GM19328 (cell line): ENCODE data around the gene DPP6.
A peak's percentile ranks its signal among the peaks of the same experiment; 100 is the strongest.

Source experiments
- ATAC-seq: cut with Tn5 transposase; IDR thresholded peaks from one replicate; pipeline ENCODE4 v1.9.1; 2021; ENCODE audit warnings: mild to moderate bottlenecking, moderate library complexity; ENCODE audit not compliant: unreplicated experiment

Gene DPP6

DNA sequence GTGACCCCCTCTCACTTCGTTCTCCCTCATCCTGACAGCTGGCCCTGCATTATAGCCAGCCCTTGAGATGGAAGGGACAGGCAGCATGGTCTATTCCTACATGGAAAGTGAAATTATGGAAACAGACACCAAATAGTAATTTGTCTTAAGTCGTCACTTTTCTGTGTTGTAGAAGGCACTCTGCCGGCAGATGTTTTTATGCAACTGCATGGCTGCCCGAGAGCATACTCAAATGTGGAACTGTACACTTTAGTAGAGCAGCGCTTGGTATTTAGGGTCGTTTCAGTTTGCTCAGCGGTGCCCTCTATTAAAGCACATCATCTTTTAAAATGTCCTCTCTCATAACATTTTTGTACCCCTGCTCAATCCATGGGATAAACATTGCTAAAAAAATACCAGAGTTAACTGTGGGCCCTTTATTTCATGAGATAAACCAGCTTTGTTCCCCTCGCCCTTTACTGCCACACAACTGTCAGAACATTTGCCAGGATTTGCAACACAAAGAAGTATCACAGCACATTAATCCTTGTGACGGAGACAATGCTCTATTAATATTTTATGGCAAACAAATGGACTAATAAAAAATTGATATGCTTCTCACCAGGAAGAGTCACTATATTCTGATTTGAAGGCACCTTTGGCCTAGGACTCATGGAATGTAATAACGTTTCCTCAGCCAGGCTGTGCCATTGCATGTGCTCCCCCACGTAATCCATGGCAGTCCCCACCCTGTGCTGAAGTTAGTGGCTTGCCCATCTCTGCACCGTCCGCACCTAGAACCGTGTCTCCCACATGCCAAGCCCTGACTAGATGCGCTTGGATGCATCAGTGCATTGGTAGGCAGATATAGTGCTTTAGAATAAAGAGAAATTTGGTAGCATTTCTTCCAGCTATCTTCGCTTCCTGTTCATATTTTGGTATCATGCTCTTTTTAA, 729.4 kb downstream of the DPP6 start:
- ATAC-seq: no peak

DNA sequence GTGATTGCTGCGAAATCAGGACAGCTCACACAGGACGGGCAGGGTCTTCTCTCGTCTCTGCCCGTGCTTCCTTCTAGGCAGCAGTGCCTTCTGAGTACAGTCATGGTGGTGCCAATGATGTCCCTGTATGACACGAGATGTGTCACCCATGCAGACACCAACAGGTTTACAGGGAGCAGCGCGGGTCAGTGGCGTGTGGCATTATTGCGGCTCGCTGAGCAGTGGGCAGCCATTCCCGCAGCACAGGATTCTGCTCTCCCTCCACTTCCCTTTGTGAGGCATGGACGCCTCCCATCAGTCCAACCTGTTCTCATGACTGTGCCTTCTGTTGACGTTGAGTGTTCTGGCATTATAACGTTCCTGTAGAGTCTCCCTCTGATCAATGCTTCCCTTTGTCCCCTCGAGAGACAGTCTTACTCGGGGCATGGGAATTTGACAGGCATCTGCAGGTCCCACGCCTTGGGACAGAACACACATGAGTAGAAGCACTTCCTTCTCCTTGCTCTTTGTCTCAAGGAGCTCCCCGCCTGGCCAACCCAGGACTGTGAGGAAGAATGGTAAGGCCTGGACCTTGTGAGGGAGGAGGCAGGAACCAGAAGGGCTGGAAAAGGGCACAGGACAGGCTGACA, 731.2 kb downstream of the DPP6 start:
- ATAC-seq: no peak

GRCh38 chr7:154785898-154786297, 733.7 kb downstream of the DPP6 start:
- no peak for ATAC-seq

- no peak for ATAC-seq
Observed at GRCh38 chr7:154789404-154789803, 737.2 kb downstream of the DPP6 start.

- ATAC-seq: no peak
Observed at GRCh38 chr7:154791611-154792010, 739.4 kb downstream of the DPP6 start.

DNA sequence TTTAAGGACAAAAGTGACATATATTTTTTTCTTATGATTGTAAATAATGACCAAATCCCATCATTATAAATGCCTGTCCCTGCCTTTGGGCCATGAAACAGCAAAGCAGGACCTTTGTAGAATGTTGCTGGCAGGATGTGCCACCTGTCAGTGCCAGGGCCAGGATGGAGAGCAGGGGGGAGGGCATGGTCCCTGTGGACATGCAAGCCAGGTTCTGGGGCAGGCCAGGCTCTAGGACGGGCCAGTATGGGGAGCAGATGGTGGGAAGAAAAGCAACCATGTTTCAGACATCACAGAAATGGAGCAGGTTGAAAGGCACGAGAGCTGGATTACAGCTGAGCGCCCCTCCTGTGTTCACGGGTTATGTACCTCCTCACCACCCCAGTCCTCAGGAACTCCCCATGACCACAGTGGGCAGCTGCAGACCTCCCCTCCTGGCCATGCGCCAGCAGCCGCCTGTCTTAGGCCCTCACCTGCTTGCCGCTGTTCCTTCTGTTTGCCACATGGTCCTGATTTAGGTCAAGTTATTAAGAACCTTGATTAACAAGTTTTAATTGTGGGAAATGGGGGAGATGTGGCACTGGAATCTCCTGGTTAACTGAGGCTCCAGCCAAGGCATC, 740.3 kb downstream of the DPP6 start:
- ATAC-seq: no peak

DNA sequence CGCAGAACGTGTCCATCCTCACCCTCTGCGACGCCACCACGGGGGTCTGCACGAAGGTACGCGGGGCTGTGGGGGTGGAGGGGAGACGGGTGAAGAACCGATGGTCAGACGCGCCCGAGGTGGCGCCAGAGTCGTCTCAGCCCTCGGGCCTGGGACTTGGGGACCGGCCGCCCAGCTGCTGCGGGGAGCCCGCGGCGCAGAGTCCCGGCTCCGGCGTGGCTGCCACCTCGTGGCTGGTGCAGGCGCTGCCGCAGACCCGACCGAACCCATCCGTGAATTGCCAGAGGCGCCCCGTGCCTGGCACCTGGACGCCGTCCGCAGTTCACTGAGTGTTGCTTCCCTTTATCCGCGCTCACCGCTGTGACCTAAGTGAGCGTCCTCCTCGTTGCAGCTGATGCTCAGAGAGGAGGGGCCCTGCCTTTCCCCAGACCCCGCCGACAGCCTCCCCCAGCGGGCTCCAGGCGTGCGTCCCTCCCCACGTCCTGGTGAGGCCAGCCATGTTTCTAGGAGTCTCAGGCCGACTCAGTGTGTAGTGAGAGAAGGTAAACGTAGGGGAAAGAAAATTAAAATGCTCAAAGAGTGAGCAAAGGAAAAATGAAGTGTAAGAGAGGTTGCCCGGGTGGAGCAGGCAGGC, 742.1 kb downstream of the DPP6 start:
- no peak for ATAC-seq

DNA sequence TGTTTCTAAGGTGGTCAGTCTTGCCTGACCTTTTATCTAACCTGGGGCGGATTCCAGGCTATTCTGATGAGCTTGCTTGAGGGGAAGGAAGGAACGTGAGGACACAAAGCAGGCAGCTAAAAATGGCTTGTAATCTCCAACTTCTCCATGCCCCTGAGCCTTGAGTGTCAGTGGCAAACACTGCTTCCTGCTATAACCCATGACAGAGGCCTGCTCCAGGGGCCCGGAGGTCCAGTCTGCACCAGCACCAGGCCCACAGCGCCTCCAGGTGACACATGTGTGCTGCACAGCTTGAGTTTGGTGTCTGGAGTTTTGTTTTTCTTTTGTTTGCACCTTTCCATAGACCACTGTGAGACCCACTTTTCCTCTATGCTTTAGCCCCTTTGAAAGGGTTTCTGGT, 742.8 kb downstream of the DPP6 start:
- no peak for ATAC-seq

DNA sequence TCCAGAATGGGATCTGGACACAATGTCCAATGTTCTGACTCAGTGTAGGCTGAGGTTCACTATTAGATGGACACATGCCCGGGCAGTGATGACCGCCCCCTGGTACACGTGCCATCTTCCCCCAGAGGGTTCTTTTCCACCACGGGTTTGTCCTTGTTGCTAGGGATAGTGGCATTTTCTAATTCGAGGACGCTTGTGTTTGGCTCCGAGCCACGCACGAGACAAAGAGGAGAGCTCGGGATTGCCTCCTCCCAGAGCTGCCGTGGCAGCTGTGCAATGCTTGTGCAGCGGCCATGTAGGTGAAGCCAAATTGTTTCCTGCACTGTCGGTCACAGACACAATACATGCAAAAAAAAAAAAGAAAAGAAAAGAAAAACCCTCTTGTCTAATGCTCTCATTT, 743.2 kb downstream of the DPP6 start:
- no peak for ATAC-seq

- ATAC-seq: no peak
Observed at GRCh38 chr7:154804449-154804848, 752.3 kb downstream of the DPP6 start.

DNA sequence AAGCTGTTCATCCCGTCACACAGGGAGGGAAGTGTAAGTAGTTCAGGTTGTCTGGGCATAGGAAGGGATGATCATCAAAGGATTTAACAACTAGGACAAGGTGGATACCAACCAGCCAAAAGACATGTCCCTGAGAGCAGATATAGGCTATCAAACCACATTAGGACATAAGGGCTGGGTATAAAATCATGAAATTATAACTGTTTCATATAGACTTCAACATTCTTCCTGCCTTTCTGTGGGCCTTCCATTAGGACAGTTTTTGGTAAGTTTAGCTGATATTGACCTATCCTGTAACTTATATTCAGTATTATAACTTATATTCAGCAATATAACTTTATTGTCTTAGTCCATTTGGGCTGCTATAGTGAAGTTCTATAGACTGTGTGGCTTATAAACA, 759.8 kb downstream of the DPP6 start:
- ATAC-seq: no peak

- ATAC-seq: no peak
Observed at GRCh38 chr7:154817224-154817896, 765.2 kb downstream of the DPP6 start.

DNA sequence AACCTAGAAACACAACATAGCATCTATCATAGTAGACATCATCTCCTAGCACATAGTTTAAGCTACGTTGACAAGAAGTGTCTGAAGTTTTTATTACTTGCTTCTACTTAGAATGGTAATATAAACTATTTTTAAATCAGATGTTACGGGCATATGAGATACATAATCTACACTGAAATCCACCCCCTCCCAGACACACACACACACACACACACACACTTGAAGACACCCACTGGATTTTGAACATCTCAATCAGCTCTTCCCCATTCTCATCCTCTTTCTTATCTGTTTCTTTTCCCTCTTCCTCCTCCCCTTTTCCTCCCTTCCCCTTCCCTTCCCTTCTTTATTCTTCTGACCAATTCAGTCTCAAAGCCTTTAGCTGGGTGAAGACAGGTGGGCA, 774.8 kb downstream of the DPP6 start:
- no peak for ATAC-seq

DNA sequence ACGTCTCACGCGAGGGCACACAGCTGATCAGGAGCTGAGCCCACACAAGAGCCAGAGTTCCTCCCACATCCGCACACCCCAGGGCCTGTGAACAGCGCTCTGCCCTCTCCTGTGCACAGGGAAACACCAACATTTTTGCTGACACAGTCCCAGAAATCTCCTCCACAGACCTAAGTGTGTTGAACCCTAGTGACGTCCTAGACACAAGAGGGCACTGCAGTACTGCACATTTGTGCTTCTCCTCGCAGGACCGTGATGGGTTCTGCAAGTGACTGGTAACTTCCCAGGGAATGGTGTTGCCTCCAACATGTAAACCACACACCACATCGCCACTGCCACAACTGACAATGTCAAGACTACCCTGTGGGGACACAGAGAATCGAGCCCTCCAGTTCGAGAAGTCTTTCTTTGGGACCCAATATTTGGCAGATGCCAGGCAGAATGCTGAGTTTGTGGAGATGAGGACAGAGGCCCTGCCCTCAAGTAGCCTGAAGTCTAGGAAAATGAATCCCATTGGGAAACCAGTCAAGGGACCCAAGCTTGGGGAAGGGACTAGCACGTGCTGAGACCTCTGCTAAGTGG, 780.5 kb downstream of the DPP6 start:
- no peak for ATAC-seq

DNA sequence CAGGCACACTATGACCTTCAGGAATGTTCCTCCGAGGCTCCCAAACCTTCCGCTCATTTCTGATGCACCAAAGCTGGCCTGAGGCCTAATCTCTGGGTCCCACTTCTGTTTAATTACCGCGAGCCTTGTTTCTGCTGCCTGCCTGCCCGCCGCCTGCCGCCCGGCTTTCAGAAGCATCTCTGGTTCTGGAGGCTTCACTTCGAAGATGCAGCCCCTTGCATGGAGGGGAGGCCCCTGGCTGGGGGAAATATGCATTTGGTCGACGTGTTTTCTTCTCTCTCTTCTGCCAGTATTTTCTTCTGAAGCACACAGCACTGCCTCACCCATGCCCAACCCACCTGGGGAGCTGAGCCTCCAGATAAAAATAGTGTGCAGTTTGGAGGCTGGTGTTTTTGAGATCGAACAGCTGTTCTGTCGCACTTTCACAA, 783.8 kb downstream of the DPP6 start:
- no peak for ATAC-seq

DNA sequence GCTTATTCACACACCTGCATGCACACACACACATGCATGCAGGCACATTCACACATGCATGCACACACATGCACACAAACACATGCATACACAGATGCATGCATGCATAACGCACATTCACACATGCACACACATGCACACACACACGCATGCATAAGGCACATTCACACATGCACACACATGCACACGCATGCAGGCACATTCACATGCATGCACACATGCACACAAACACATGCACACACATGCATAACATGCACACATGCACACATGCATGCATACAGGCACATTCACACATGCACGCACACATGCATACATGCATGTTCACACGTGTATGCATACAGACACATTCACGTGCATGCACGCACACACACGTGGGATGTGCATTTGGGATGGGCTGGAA, 784.9 kb downstream of the DPP6 start:
- ATAC-seq: peak; percentile 12

- ATAC-seq: peak; percentile 51
Observed at GRCh38 chr7:154837622-154838021, 785.4 kb downstream of the DPP6 start.

DNA sequence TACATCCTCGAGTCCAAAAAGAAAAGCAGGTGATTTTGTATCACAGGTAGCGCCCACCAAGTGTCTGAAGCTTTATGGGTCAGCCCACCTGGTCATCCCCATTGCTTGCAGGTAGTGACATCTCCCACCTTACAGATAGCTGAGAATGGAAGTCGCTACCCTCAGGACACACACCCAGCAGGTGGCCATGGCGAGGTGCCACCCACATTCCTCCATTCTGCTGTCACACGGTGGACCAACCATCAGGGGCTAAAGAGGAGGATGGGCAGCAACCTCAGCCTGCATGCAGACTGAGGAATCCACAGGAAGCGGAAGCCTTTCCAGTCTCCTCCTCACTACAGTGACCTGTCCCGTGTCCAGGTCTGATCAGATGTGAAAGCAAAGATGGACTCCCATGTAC, 787.9 kb downstream of the DPP6 start:
- no peak for ATAC-seq

DNA sequence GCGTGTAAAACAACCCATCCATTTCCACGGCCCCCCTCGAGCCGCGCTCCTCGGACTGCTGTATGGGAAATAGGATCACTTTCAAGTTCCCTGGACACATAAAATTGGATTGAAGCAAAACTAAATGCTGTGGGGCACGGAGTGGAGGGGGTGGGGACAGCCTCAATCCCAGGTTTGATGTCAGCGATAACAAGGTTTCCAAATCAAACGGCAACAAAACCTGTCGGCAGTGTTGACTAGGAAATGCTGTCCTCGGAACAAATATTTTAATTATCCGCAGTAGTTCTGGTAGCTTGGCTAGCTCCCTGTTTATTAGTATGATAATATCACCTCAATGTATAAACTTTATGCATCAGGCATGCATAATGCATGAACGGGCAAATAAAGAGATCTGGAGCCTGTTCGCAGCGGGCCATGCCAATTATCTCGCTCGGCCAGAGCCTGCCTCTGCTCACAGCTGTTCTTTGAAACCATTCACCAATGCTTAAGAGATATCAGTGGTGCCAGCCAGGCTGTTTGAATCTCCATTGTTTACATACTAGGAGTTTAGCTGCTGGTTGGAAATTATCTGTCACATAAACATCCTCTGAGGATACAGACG, 789.6 kb downstream of the DPP6 start:
- no peak for ATAC-seq

DNA sequence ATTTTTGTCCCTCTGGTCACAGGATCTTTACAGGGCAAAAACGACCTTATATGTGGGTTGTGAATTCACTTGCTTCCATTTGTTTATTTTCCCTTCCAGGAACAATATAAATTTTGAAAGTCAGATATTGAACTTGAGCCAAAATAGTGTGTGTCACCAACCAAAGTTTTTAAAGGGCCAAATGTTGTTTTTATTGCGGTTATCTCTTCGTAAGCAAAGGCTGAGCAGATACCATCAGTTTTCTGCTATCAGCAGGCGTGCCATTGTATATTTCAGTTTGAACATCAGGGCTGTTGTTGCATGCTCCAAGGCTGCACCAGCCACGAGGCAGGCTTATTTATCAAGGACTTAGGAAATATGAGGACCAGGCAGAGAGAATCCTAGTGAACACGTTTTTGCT, 790.4 kb downstream of the DPP6 start:
- ATAC-seq: no peak
